Neural cell (in vitro differentiated cells): ENCODE results near the gene PLEKHA3. TPM values are rescaled to one million over a fixed set of nuclear protein-coding genes. Genes with fewer than 3 reads are reported as not detected.

Source experiments
- H2AFZ ChIP-seq: fragments of 200-600, 300-800 bp; sonication (generic), shearing (Covaris generic); 2 replicates; pipeline ENCODE4 v1.6.0; 2014; ENCODE audit warnings: low read depth, mild to moderate bottlenecking, antibody characterized with exemption, low read length, moderate library complexity
- H3F3A ChIP-seq: fragments of 200-600 bp; shearing (Covaris generic); 2 replicates; pipeline ENCODE4 v1.6.1; 2016; ENCODE audit warnings: mild to moderate bottlenecking, moderate library complexity, mixed read lengths, antibody characterized with exemption, low read length; ENCODE audit not compliant: insufficient read depth, poor library complexity, severe bottlenecking
- H3K27ac ChIP-seq: fragments of 200-600, 300-800 bp; sonication (generic), shearing (Covaris generic); 2 replicates; pipeline ENCODE4 v1.5.1; 2014; ENCODE audit warnings: mild to moderate bottlenecking, low read length, moderate library complexity
- H3K27me3 ChIP-seq: fragments of 300-800, 200-600 bp; sonication (generic), shearing (Covaris generic); 2 replicates; pipeline ENCODE4 v1.6.0; 2014; ENCODE audit warnings: mild to moderate bottlenecking, low read depth, low read length, moderate library complexity; ENCODE audit not compliant: insufficient read depth
- H3K36me3 ChIP-seq: fragments of 300-800, 200-600 bp; sonication (generic), shearing (Covaris generic); 2 replicates; pipeline ENCODE4 v1.5.1; 2014; ENCODE audit warnings: mild to moderate bottlenecking, antibody characterized with exemption, low read length, moderate library complexity; ENCODE audit not compliant: insufficient read depth
- H3K4me2 ChIP-seq: fragments of 300-800, 200-600 bp; sonication (generic), shearing (Covaris generic); 2 replicates; pipeline ENCODE4 v1.6.0; 2014; ENCODE audit warnings: mild to moderate bottlenecking, low read length
- H3K4me3 ChIP-seq: fragments of 300-800, 200-600 bp; sonication (generic), shearing (Covaris generic); 2 replicates; pipeline ENCODE4 v1.5.1; 2014; ENCODE audit warnings: mild to moderate bottlenecking, low read length, moderate library complexity
- H3K79me2 ChIP-seq: fragments of 200-600 bp; shearing (Covaris generic); replicated peaks from 2 replicates; pipeline ENCODE4 v1.6.0; 2014; ENCODE audit warnings: mild to moderate bottlenecking, low read length, moderate library complexity; ENCODE audit not compliant: insufficient read depth
- H3K9ac ChIP-seq: fragments of 300-800, 200-600 bp; sonication (generic), shearing (Covaris generic); 2 replicates; pipeline ENCODE4 v1.6.1; 2016; ENCODE audit warnings: mild to moderate bottlenecking, low read length, mixed read lengths
- H3K9me2 ChIP-seq: fragments of 200-600 bp; shearing (Covaris generic); 2 replicates; pipeline ENCODE4 v1.6.1; 2016; ENCODE audit warnings: mild to moderate bottlenecking, low read length, mixed read lengths; ENCODE audit not compliant: insufficient read depth
- H3K9me3 ChIP-seq: fragments of 200-600, 300-800 bp; sonication (generic), shearing (Covaris generic); 2 replicates; pipeline ENCODE4 v1.6.1; 2016; ENCODE audit warnings: mild to moderate bottlenecking, mixed run types, low read length, moderate library complexity, mixed read lengths
- H4K20me1 ChIP-seq: fragments of 200-600 bp; shearing (Covaris generic); 2 replicates; pipeline ENCODE4 v1.6.1; 2016; ENCODE audit warnings: mild to moderate bottlenecking, mixed run types; ENCODE audit not compliant: insufficient read depth
- EP300 ChIP-seq: fragments of 450-650 bp; conservative IDR thresholded peaks from 2 replicates; pipeline ENCODE4 v1.6.1; 2014; ENCODE audit warnings: antibody characterized with exemption, mild to moderate bottlenecking, moderate library complexity; ENCODE audit not compliant: poor library complexity, severe bottlenecking
- EZH2 ChIP-seq: fragments of 200-600, 300-800 bp; shearing (Covaris generic), sonication (generic); IDR thresholded peaks from 2 replicates; pipeline ENCODE4 v1.6.1; 2014; ENCODE audit warnings: antibody characterized with exemption, low read length, borderline replicate concordance, mild to moderate bottlenecking; ENCODE audit not compliant: insufficient read depth, poor library complexity, severe bottlenecking
- MXI1 ChIP-seq: fragments of 450-650 bp; conservative IDR thresholded peaks from 2 replicates; pipeline ENCODE4 v1.6.1; 2014; ENCODE audit warnings: antibody characterized with exemption, mild to moderate bottlenecking; ENCODE audit not compliant: poor library complexity, severe bottlenecking
- POLR2AphosphoS5 ChIP-seq: IDR thresholded peaks from 2 replicates; pipeline ENCODE4 v1.6.1; 2012
- RAD21 ChIP-seq: fragments of 450-650 bp; conservative IDR thresholded peaks from 2 replicates; pipeline ENCODE4 v1.6.1; 2014; ENCODE audit warnings: antibody characterized with exemption, mild to moderate bottlenecking, moderate library complexity
- REST ChIP-seq: IDR thresholded peaks from 2 replicates; pipeline ENCODE4 v1.6.1; 2012; ENCODE audit warnings: borderline replicate concordance
- SMC3 ChIP-seq: fragments of 450-650 bp; conservative IDR thresholded peaks from 2 replicates; pipeline ENCODE4 v1.6.1; 2014; ENCODE audit warnings: antibody characterized with exemption, mild to moderate bottlenecking, moderate library complexity; ENCODE audit not compliant: poor library complexity
- TAF1 ChIP-seq: IDR thresholded peaks from 2 replicates; pipeline ENCODE4 v1.6.1; 2012; ENCODE audit warnings: low read depth
- polyA plus RNA-seq: library from polyadenylated mRNA; depleted of rRNA; stranded (reverse); fragments of >200 nt; gene quantifications from 2 replicates; pipeline ENCODE4 v1.2.3, GENCODE V29; 2014
- TF ChIP-seq, protein P1 (sequence below): fragments of 450-650 bp; IDR thresholded peaks from 2 replicates; pipeline ENCODE4 v1.5.1; 2014; ENCODE audit warnings: antibody characterized with exemption, mild to moderate bottlenecking, moderate library complexity; ENCODE audit not compliant: poor library complexity, severe bottlenecking

PLEKHA3 gene
- polyA plus RNA-seq, 1 donor from 2014 or later = 16.8 TPM

- Histone ChIP-seq H3K4me2 (no peak overlapping the region), H3K36me3 (no peaks in the 10 kb centered on the region), H3K9me3 (no peaks in the 10 kb centered on the region), H3K27me3 (no peaks in the 10 kb centered on the region), H3K27ac (no peak overlapping the region), H3F3A (no peaks in the 10 kb centered on the region), H3K79me2 (peaks cover 20% of the 10 kb centered on the region), H3K4me3 (no peak overlapping the region), H3K9ac (no peak overlapping the region), H2AFZ (no peak overlapping the region), H3K9me2 (no peaks in the 10 kb centered on the region), H4K20me1 (no peaks in the 10 kb centered on the region)
- TF ChIP-seq REST = no peak
- TF ChIP-seq TAF1 = no peak
- no peak for TF ChIP-seq SMC3
- TF ChIP-seq, protein P1, sequence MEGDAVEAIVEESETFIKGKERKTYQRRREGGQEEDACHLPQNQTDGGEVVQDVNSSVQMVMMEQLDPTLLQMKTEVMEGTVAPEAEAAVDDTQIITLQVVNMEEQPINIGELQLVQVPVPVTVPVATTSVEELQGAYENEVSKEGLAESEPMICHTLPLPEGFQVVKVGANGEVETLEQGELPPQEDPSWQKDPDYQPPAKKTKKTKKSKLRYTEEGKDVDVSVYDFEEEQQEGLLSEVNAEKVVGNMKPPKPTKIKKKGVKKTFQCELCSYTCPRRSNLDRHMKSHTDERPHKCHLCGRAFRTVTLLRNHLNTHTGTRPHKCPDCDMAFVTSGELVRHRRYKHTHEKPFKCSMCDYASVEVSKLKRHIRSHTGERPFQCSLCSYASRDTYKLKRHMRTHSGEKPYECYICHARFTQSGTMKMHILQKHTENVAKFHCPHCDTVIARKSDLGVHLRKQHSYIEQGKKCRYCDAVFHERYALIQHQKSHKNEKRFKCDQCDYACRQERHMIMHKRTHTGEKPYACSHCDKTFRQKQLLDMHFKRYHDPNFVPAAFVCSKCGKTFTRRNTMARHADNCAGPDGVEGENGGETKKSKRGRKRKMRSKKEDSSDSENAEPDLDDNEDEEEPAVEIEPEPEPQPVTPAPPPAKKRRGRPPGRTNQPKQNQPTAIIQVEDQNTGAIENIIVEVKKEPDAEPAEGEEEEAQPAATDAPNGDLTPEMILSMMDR = no peak
- TF ChIP-seq POLR2AphosphoS5 = no peak
- TF ChIP-seq EZH2 = no peak
- no peak for TF ChIP-seq EP300
- no peak for TF ChIP-seq MXI1
These were observed 27.4 kb upstream of the PLEKHA3 start for GRCh38 chr2:178452870-178453269.

- H2AFZ ChIP-seq = no peak overlapping the region
- no peaks in the 10 kb centered on the region for H3K9me2 ChIP-seq
- no peaks in the 10 kb centered on the region for H3K9me3 ChIP-seq
- H3K27ac ChIP-seq = no peak overlapping the region
- H3K36me3 ChIP-seq = no peaks in the 10 kb centered on the region
- no peaks in the 10 kb centered on the region for H4K20me1 ChIP-seq
- no peak for TF ChIP-seq RAD21
- TF ChIP-seq POLR2AphosphoS5 = no peak
- no peak for TF ChIP-seq REST
- no peak for TF ChIP-seq MXI1
- TF ChIP-seq, protein P1 = no peak
- no peak for TF ChIP-seq TAF1
- H3K27me3 ChIP-seq = no peaks in the 10 kb centered on the region
- no peaks in the 10 kb centered on the region for H3K79me2 ChIP-seq
- no peaks in the 10 kb centered on the region for H3F3A ChIP-seq
- H3K4me3 ChIP-seq = no peak overlapping the region
- H3K4me2 ChIP-seq = no peak overlapping the region
- no peak overlapping the region for H3K9ac ChIP-seq
These were observed 24.3 kb upstream of the PLEKHA3 start for GRCh38 chr2:178455947-178456346.
